Hematopoietic multipotent progenitor cell treated with erythropoietin and hydrocortisone succinate and interleukin-3 and kit ligand, for 4 days (in vitro differentiated cells): Measurements from ENCODE around the gene TEX29.

Experiments
- DNase-seq: peaks from one replicate; pipeline ENCODE4 v3.0.0-alpha.2; 2015

Gene TEX29

GRCh38 chr13:111372651-111373425 lies 52.4 kb downstream of the TEX29 start:
- no peak for DNase-seq

GRCh38 chr13:111373486-111373885 lies 53.0 kb downstream of the TEX29 start:
- DNase-seq: no peak

GRCh38 chr13:111380431-111380830 lies 60.0 kb downstream of the TEX29 start:
- DNase-seq: no peak

GRCh38 chr13:111382411-111382810 lies 62.0 kb downstream of the TEX29 start:
- no peak for DNase-seq

- no peak for DNase-seq
Observed at GRCh38 chr13:111382877-111383276, 62.4 kb downstream of the TEX29 start.

GRCh38 chr13:111383591-111384440 lies 63.4 kb downstream of the TEX29 start:
- DNase-seq: no peak

- DNase-seq: peak; percentile 90
Observed at GRCh38 chr13:111384441-111385182, 64.2 kb downstream of the TEX29 start.

- DNase-seq: no peak
Observed at GRCh38 chr13:111385183-111385857, 64.9 kb downstream of the TEX29 start.

GRCh38 chr13:111387026-111387871 lies 66.8 kb downstream of the TEX29 start:
- DNase-seq: no peak

- DNase-seq: peak; percentile 12
Observed at GRCh38 chr13:111387945-111388600, 67.6 kb downstream of the TEX29 start.

- no peak for DNase-seq
Observed at GRCh38 chr13:111388851-111389500, 68.5 kb downstream of the TEX29 start.

- no peak for DNase-seq
Observed at GRCh38 chr13:111389621-111390521, 69.4 kb downstream of the TEX29 start.

GRCh38 chr13:111390522-111391270 lies 70.3 kb downstream of the TEX29 start:
- DNase-seq: no peak

- no peak for DNase-seq
Observed at GRCh38 chr13:111392486-111392885, 72.0 kb downstream of the TEX29 start.

- no peak for DNase-seq
Observed at GRCh38 chr13:111393221-111393790, 72.9 kb downstream of the TEX29 start.
